Neural progenitor cell (in vitro differentiated cells): Measurements from ENCODE around the gene CDKN2C.

Experiments used
- CTCF ChIP-seq: fragments of 200-600 bp; sonication (generic); IDR thresholded peaks from 2 replicates; pipeline ENCODE4 v1.5.1; 2017; ENCODE audit warnings: antibody characterized with exemption, mild to moderate bottlenecking
- EZH2 ChIP-seq: fragments of 200-600 bp; sonication (generic); IDR thresholded peaks from 2 replicates; pipeline ENCODE4 v1.6.1; 2017; ENCODE audit warnings: antibody characterized with exemption, mild to moderate bottlenecking, moderate library complexity

DNA sequence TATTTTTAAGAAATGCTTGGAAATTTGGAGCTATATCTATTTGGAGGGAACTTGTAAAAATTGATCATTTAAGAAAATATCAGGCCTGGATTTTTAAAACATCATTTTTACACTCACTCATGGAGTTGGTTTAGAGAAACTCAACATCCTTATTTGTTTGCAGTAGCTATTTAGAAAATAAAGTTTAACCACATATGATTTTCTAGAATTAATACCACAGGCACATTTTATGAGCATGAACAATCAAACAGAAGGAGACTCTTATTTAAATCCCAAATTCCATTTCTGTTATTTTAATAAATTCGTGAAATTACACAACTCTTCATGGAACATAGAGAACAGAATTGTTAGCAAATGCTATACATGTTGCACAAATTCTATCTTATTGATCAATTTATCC is 3.2 kb downstream of the CDKN2C start:
- TF ChIP-seq CTCF = no peak
- TF ChIP-seq EZH2 = no peak
